Measurements from ENCODE around the gene EPS15.

DNA sequence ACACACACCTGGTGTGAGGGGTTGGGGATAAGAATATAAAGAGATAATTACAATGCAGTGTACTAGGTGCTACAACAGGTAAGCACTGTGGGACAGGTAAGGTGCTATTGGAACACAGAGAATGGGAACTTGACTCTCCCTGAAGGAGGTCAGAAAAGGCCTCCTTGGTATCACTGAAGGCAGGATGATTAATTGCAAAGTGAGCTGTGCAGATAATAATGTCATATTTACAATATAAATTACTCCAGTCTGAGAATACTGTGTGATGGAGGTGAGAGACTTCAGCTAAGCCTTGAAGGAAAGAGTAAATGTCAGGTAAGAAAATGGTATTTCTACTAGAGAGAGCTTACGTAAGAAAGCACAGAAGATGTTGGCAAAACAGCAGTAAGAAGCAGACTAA, 91.6 kb downstream of the EPS15 start:
- TF ChIP-seq, protein P1, sequence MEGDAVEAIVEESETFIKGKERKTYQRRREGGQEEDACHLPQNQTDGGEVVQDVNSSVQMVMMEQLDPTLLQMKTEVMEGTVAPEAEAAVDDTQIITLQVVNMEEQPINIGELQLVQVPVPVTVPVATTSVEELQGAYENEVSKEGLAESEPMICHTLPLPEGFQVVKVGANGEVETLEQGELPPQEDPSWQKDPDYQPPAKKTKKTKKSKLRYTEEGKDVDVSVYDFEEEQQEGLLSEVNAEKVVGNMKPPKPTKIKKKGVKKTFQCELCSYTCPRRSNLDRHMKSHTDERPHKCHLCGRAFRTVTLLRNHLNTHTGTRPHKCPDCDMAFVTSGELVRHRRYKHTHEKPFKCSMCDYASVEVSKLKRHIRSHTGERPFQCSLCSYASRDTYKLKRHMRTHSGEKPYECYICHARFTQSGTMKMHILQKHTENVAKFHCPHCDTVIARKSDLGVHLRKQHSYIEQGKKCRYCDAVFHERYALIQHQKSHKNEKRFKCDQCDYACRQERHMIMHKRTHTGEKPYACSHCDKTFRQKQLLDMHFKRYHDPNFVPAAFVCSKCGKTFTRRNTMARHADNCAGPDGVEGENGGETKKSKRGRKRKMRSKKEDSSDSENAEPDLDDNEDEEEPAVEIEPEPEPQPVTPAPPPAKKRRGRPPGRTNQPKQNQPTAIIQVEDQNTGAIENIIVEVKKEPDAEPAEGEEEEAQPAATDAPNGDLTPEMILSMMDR (IDR thresholded peaks at IDR 0.05; ENCODE audit: low read length), result no peak
- TF ChIP-seq EZH2 (IDR thresholded peaks at IDR 0.05; ENCODE audit: borderline replicate concordance, low read length), result no peak
